HepG2 (cell line): ENCODE measurements around the gene CEBPA. TPM values are rescaled to one million over a fixed set of nuclear protein-coding genes. Genes with fewer than 3 reads are reported as not detected.

Experiments used
- ATAC-seq: fragments of 200-7000 bp; cut with Tn5 transposase; 3 replicates; pipeline ENCODE4 v1.9.1; 2020; ENCODE audit warnings: mild to moderate bottlenecking, moderate library complexity
- BruUV-seq: library from RNA; stranded (reverse); fragments of 400-500 nt; replicated peaks from 2 replicates; lab custom pipeline; 2021; lab: Mats Ljungman, UMichigan
- CTCF ChIA-PET: fragments of 300-600 bp; formaldehyde crosslinking; extraction: SDS; loops from one replicate; lab custom pipeline; 2021; ENCODE audit warnings: low total read pairs, inconsistent platforms, low intra/inter-chr PET ratio; lab: Yijun Ruan, JAX
- POLR2A ChIA-PET: fragments of 350-600 bp; sonication (Branson Sonifier 250); formaldehyde crosslinking; loops from one replicate; lab custom pipeline; 2020; ENCODE audit warnings: antibody characterized with exemption, inconsistent platforms; lab: Yijun Ruan, JAX
- DNase-seq: peaks from one replicate; pipeline ENCODE4 v3.0.0-alpha.2; 2015; ENCODE audit warnings: low spot score
- FAIRE-seq: peaks from 3 replicates; lab custom pipeline; 2011; peaks lifted over from hg19 to GRCh38; lab: Jason Lieb, UNC
- H2AFZ ChIP-seq: one replicate; pipeline ENCODE4 v1.6.1; 2011; ENCODE audit warnings: low read length, inconsistent platforms
- H3K27ac ChIP-seq: fragments of 300-600 bp; 3 replicates; pipeline ENCODE4 v1.8.0; 2011; ENCODE audit warnings: mixed run types, mild to moderate bottlenecking, mixed read lengths, low read length, inconsistent platforms; ENCODE audit not compliant: insufficient read depth; ENCODE audit errors: extremely low read length
- H3K27me3 ChIP-seq, 2 experiments: fragments of 200-600 bp in 1 of 2; 2 replicates in 1 of 2; 3 replicates in 1 of 2; pipeline versions ENCODE4 v1.6.0 to v1.8.0; 2011; ENCODE audit warnings: low read length in 2 of 2, mild to moderate bottlenecking in 2 of 2, moderate library complexity in 2 of 2, inconsistent platforms in 1 of 2; ENCODE audit not compliant: insufficient read depth in 2 of 2, control insufficient read depth in 1 of 2
- H3K36me3 ChIP-seq, 2 experiments: fragments of 200-600 bp in 1 of 2; replicated peaks in 1 of 2; 2 replicates in 1 of 2; 3 replicates in 1 of 2; pipeline versions ENCODE4 v1.5.1 to v1.8.0; 2011; ENCODE audit warnings: low read length in 2 of 2, inconsistent platforms in 1 of 2; ENCODE audit not compliant: insufficient read depth in 2 of 2, control insufficient read depth in 1 of 2
- H3K4me1 ChIP-seq: 2 replicates; pipeline ENCODE4 v1.5.1; 2012; ENCODE audit warnings: low read length, inconsistent platforms; ENCODE audit not compliant: insufficient read depth
- H3K4me2 ChIP-seq: 2 replicates; pipeline ENCODE4 v1.6.0; 2011; ENCODE audit warnings: low read depth, low read length, inconsistent platforms
- H3K4me3 ChIP-seq, 3 experiments: fragments of 200-600 bp in 1 of 3; sonication (generic), shearing (Covaris generic) in 1 of 3; replicated peaks in 1 of 3; 2 replicates each; pipeline ENCODE4 v1.5.1; 2011 to 2016; ENCODE audit warnings: low read length in 3 of 3, inconsistent platforms in 2 of 3, low read depth in 2 of 3, mild to moderate bottlenecking in 2 of 3, control low read depth in 1 of 3, mixed read lengths in 1 of 3; ENCODE audit not compliant: insufficient read depth in 1 of 3
- H3K79me2 ChIP-seq: one replicate; pipeline ENCODE4 v1.6.1; 2011; ENCODE audit warnings: low read length, inconsistent platforms; ENCODE audit not compliant: insufficient read depth
- H3K9ac ChIP-seq: 2 replicates; pipeline ENCODE4 v1.6.0; 2011; ENCODE audit warnings: mild to moderate bottlenecking, low read depth, low read length, inconsistent platforms; ENCODE audit not compliant: insufficient read depth
- H3K9me3 ChIP-seq: 2 replicates; pipeline ENCODE4 v1.5.1; 2012; ENCODE audit warnings: mild to moderate bottlenecking, low read length
- H4K20me1 ChIP-seq: 2 replicates; pipeline ENCODE4 v1.6.0; 2011; ENCODE audit warnings: inconsistent platforms, mild to moderate bottlenecking, low read length, moderate library complexity; ENCODE audit not compliant: insufficient read depth
- MAFK ChIP-seq, 2 experiments: IDR thresholded peaks in 1 of 2; conservative IDR thresholded peaks in 1 of 2; 2 replicates each; pipeline ENCODE4 v1.6.1; 2011; ENCODE audit warnings: improper control_type of control experiment in 2 of 2, low read length in 2 of 2
- MBD4 ChIP-seq: IDR thresholded peaks from 2 replicates; pipeline ENCODE4 v1.6.1; 2012; ENCODE audit warnings: low read length, inconsistent platforms, borderline replicate concordance
- MZF1 ChIP-seq: sonication (generic); formaldehyde crosslinking; IDR thresholded peaks from 2 replicates; pipeline ENCODE4 v1.8.1; 2023; ENCODE audit warnings: mild to moderate bottlenecking, missing genetic modification reagents, borderline replicate concordance
- RNF2 ChIP-seq: fragments of 450-650 bp; conservative IDR thresholded peaks from 2 replicates; pipeline ENCODE4 v1.6.1; 2016; ENCODE audit warnings: low read depth
- ZFP90 ChIP-seq: sonication (generic); formaldehyde crosslinking; IDR thresholded peaks from 2 replicates; pipeline ENCODE4 v1.8.0; 2022; ENCODE audit warnings: missing genetic modification reagents, mild to moderate bottlenecking, inconsistent platforms, borderline replicate concordance
- ZFX ChIP-seq: sonication (generic); formaldehyde crosslinking; IDR thresholded peaks from 2 replicates; pipeline ENCODE4 v1.4.0; 2020; ENCODE audit warnings: mild to moderate bottlenecking, low read depth, missing genetic modification reagents, moderate library complexity
- ZNF619 ChIP-seq: sonication (generic); formaldehyde crosslinking; IDR thresholded peaks from 2 replicates; pipeline ENCODE4 v1.4.0; 2020; ENCODE audit warnings: mild to moderate bottlenecking, missing genetic modification reagents
- ZNF672 ChIP-seq: sonication (generic); formaldehyde crosslinking; IDR thresholded peaks from 2 replicates; pipeline ENCODE4 v1.8.1; 2022; ENCODE audit warnings: missing genetic modification reagents
- WGBS: methylation state at CpG from one replicate; pipeline ENCODE4 v1.1.6; 2017; ENCODE audit warnings: low lambda C conversion rate; 5-methylcytosine and 5-hydroxymethylcytosine counted together
- in situ Hi-C: cut with HindIII; loops from 2 replicates; pipeline ENCODE4 v1.10.0; 2017; ENCODE audit warnings: low pct_unique_long_range_greater_than_20kb; ENCODE audit not compliant: extremely low pct_ligation_motif_present
- intact Hi-C: fragments of 100-400 bp; cut with micrococcal nuclease; formaldehyde crosslinking; loops from one replicate; pipeline ENCODE4 v1.10.0; 2022; ENCODE audit not compliant: unreplicated experiment
- polyA plus RNA-seq, 8 experiments: library from polyadenylated mRNA; depleted of rRNA in 3 of 8; stranded (reverse) in 7 of 8; unstranded in 1 of 8; fragments of >200 nt; fragmentation: Illumina TruSeq in 4 of 8; extraction: Trizol in 4 of 8; gene quantifications; 2 replicates each; pipeline versions ENCODE4 v1.2.1 to v1.2.3, GENCODE V29; 2011 to 2016; ENCODE audit warnings: low read depth in 4 of 8, missing spikeins in 1 of 8, mixed read lengths in 1 of 8; ENCODE audit not compliant: insufficient read depth in 1 of 8
- total RNA-seq, 5 experiments: library from RNA; depleted of rRNA; stranded (reverse); fragments of >200 nt; fragmentation: Illumina TruSeq; extraction: Trizol; gene quantifications; 2 replicates each; pipeline ENCODE4 v1.2.3, GENCODE V29; 2016; ENCODE audit warnings: low read depth in 1 of 5
- TF ChIP-seq, protein P1 (sequence below): sonication (generic); formaldehyde crosslinking; IDR thresholded peaks from 2 replicates; pipeline ENCODE4 v1.9.0; 2021; ENCODE audit warnings: mild to moderate bottlenecking, missing genetic modification reagents
- TF ChIP-seq, protein P2 (sequence below): IDR thresholded peaks from 2 replicates; pipeline ENCODE4 v1.6.1; 2016; ENCODE audit warnings: missing genetic modification reagents, missing compliant biosample characterization
- TF ChIP-seq, protein P3 (sequence below): sonication (generic); formaldehyde crosslinking; IDR thresholded peaks from 2 replicates; pipeline ENCODE4 v1.4.0; 2020; ENCODE audit warnings: missing genetic modification reagents
- TF ChIP-seq, protein P4 (sequence below): sonication (generic); formaldehyde crosslinking; IDR thresholded peaks from 2 replicates; pipeline ENCODE4 v1.5.0; 2020; ENCODE audit warnings: mild to moderate bottlenecking, missing genetic modification reagents
- TF ChIP-seq, protein P5 (sequence below): sonication (generic); formaldehyde crosslinking; IDR thresholded peaks from 2 replicates; pipeline ENCODE4 v1.4.0; 2020; ENCODE audit warnings: mild to moderate bottlenecking, low read depth, missing genetic modification reagents

The CEBPA gene
- total and polyA plus RNA-seq, 2 of the 13 experiments (the other 11 are each of a cell fraction or from before 2014, with no cell fraction given), result 24.8 to 103 TPM

DNA sequence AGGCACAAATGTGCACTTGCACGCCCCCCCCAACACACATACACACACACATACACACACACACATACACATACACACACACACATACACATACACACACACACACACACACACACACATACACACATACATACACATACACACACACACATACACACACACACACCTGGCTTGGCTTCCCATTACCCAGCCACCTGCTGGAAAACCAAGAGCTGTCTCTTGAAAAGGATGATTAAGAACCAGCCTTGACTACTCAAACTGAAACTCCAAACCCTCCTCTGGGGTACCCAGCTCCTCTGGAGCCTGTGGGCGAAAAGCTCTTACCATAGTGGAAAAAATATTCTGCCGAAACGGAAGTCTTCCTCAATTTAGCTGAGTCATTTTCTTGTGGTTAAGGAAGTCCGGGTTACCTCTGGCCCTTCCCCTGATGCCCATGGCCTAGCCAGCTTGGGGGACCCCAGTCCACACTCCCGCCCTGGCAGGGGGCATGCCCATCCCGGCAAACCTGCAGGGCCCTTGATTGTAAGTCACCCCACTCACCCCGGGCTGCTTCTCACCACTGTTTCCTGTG lies 21.9 kb downstream of the CEBPA start:
- peak overlapping the region; percentile 72; the same call in 1 of the 2 replicates for H3K9ac ChIP-seq
- no peaks in the 10 kb centered on the region for H3K36me3 ChIP-seq
- H3K79me2 ChIP-seq, result no peaks in the 10 kb centered on the region
- no TSS peak for BruUV-seq
- DNase-seq, result no peak
- no peak overlapping the region for H3K4me3 ChIP-seq
- H3K4me2 ChIP-seq, result no peak overlapping the region
- H2AFZ ChIP-seq, result no peak overlapping the region
- no peaks in the 10 kb centered on the region for H3K9me3 ChIP-seq
- ChIA-PET POLR2A (interaction anchor here (0.8 to 9.0 kb wide), 4 partner anchors 11 to 112 kb away, joined by 3 to 380 read pairs (median 4); partner anchors contain the start of genes CEBPA and CEBPG), CTCF (no interaction called here)
- WGBS, result 95% methylated on average over 5 of the region's 8 CpGs
- no peaks in the 10 kb centered on the region for H4K20me1 ChIP-seq
- H3K27me3 ChIP-seq, result no peaks in the 10 kb centered on the region
- no peak for FAIRE-seq
- peaks cover 78% of the 10 kb centered on the region for H3K4me1 ChIP-seq
- intact Hi-C loops, result no loop called here
- peak overlapping the region; percentile 94 for H3K27ac ChIP-seq
- ATAC-seq, result no peak
- in situ Hi-C loops, result no loop called here
- no peak for TF ChIP-seq ZFX (CRISPR knock-in tag)
- TF ChIP-seq, protein P1, sequence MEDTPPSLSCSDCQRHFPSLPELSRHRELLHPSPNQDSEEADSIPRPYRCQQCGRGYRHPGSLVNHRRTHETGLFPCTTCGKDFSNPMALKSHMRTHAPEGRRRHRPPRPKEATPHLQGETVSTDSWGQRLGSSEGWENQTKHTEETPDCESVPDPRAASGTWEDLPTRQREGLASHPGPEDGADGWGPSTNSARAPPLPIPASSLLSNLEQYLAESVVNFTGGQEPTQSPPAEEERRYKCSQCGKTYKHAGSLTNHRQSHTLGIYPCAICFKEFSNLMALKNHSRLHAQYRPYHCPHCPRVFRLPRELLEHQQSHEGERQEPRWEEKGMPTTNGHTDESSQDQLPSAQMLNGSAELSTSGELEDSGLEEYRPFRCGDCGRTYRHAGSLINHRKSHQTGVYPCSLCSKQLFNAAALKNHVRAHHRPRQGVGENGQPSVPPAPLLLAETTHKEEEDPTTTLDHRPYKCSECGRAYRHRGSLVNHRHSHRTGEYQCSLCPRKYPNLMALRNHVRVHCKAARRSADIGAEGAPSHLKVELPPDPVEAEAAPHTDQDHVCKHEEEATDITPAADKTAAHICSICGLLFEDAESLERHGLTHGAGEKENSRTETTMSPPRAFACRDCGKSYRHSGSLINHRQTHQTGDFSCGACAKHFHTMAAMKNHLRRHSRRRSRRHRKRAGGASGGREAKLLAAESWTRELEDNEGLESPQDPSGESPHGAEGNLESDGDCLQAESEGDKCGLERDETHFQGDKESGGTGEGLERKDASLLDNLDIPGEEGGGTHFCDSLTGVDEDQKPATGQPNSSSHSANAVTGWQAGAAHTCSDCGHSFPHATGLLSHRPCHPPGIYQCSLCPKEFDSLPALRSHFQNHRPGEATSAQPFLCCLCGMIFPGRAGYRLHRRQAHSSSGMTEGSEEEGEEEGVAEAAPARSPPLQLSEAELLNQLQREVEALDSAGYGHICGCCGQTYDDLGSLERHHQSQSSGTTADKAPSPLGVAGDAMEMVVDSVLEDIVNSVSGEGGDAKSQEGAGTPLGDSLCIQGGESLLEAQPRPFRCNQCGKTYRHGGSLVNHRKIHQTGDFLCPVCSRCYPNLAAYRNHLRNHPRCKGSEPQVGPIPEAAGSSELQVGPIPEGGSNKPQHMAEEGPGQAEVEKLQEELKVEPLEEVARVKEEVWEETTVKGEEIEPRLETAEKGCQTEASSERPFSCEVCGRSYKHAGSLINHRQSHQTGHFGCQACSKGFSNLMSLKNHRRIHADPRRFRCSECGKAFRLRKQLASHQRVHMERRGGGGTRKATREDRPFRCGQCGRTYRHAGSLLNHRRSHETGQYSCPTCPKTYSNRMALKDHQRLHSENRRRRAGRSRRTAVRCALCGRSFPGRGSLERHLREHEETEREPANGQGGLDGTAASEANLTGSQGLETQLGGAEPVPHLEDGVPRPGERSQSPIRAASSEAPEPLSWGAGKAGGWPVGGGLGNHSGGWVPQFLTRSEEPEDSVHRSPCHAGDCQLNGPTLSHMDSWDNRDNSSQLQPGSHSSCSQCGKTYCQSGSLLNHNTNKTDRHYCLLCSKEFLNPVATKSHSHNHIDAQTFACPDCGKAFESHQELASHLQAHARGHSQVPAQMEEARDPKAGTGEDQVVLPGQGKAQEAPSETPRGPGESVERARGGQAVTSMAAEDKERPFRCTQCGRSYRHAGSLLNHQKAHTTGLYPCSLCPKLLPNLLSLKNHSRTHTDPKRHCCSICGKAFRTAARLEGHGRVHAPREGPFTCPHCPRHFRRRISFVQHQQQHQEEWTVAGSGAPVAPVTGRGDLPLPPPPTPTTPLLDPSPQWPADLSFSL (CRISPR knock-in tag), result peak; percentile 91; the same call in 1 of the 2 replicates
- TF ChIP-seq, protein P2, sequence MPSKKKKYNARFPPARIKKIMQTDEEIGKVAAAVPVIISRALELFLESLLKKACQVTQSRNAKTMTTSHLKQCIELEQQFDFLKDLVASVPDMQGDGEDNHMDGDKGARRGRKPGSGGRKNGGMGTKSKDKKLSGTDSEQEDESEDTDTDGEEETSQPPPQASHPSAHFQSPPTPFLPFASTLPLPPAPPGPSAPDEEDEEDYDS, result no peak
- TF ChIP-seq, protein P3, sequence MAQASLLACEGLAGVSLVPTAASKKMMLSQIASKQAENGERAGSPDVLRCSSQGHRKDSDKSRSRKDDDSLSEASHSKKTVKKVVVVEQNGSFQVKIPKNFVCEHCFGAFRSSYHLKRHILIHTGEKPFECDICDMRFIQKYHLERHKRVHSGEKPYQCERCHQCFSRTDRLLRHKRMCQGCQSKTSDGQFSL (CRISPR knock-in tag), result no peak
- no peak for TF ChIP-seq MZF1
- TF ChIP-seq, protein P4, sequence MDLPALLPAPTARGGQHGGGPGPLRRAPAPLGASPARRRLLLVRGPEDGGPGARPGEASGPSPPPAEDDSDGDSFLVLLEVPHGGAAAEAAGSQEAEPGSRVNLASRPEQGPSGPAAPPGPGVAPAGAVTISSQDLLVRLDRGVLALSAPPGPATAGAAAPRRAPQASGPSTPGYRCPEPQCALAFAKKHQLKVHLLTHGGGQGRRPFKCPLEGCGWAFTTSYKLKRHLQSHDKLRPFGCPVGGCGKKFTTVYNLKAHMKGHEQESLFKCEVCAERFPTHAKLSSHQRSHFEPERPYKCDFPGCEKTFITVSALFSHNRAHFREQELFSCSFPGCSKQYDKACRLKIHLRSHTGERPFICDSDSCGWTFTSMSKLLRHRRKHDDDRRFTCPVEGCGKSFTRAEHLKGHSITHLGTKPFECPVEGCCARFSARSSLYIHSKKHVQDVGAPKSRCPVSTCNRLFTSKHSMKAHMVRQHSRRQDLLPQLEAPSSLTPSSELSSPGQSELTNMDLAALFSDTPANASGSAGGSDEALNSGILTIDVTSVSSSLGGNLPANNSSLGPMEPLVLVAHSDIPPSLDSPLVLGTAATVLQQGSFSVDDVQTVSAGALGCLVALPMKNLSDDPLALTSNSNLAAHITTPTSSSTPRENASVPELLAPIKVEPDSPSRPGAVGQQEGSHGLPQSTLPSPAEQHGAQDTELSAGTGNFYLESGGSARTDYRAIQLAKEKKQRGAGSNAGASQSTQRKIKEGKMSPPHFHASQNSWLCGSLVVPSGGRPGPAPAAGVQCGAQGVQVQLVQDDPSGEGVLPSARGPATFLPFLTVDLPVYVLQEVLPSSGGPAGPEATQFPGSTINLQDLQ (CRISPR knock-in tag), result 0 out of 2 replicates have a peak, but pooled peaks have one; percentile 30
- no peak for TF ChIP-seq ZNF672 (CRISPR knock-in tag)
- 0 out of 2 replicates have a peak, but pooled peaks have one; percentile 11 for TF ChIP-seq ZNF619 (CRISPR knock-in tag)
- TF ChIP-seq ZFP90 (CRISPR knock-in tag), result no peak
- TF ChIP-seq, protein P5, sequence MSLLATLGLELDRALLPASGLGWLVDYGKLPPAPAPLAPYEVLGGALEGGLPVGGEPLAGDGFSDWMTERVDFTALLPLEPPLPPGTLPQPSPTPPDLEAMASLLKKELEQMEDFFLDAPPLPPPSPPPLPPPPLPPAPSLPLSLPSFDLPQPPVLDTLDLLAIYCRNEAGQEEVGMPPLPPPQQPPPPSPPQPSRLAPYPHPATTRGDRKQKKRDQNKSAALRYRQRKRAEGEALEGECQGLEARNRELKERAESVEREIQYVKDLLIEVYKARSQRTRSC (CRISPR knock-in tag), result no peak
- no peak for TF ChIP-seq RNF2
- no peak for TF ChIP-seq MBD4
- peak in 1 of 2 experiments; percentile 38; a peak in 1 of 4 replicates for TF ChIP-seq MAFK (conservative IDR thresholded peaks at IDR 0.05 in 1 of 2, IDR thresholded peaks at IDR 0.05 in 1 of 2; ENCODE audit: low read length in 2 of 2)
